GM19372 (cell line): ENCODE measurements around the gene MRPL44.

ENCODE experiments used
- ATAC-seq: cut with Tn5 transposase; IDR thresholded peaks from one replicate; pipeline ENCODE4 v1.9.1; 2021; ENCODE audit warnings: mild to moderate bottlenecking, low read depth, moderate library complexity; ENCODE audit not compliant: unreplicated experiment

Gene MRPL44

GRCh38 chr2:223969856-223970255 lies 12.6 kb downstream of the MRPL44 start:
- ATAC-seq: no peak

DNA sequence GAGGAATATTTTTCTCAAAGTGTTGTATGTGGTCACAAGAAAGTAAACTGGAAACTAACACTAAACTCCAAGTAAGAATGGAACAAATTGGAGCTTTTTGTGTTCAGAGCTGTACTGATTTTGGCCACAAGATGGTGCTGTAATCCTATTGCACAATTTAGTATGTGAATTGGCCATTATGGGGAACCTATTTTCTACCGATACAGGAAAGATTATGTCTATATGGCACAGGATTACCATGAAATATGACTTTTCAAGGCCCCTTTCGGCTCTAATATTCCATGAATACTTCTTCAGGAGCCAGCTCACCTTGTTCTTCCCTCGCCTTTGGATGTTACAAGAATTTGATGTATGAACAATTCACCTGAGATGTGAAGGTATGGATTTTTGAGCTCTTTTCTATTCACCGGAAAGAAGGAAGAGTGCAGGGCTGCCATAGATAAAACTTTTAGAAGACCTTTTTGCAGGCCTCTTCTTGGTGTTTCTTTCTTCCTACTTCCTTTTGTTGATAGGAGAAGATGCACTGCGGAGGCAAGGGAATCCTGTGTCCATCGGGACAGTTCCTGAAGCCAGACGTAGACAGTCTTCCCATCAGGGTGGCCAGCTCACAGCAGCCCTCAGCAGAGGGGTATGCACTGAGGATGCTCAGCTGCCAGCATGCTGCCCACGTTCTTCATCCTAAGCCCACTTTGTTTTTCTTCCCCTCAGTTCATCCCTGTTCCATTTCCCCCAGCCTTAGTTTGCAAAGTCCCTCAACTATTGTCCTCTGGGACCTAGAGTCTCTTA lies 13.3 kb downstream of the MRPL44 start:
- ATAC-seq: no peak

- ATAC-seq: no peak
These were observed 14.5 kb downstream of the MRPL44 start for GRCh38 chr2:223971731-223972130.

GRCh38 chr2:223972656-223973102 lies 15.4 kb downstream of the MRPL44 start:
- no peak for ATAC-seq

DNA sequence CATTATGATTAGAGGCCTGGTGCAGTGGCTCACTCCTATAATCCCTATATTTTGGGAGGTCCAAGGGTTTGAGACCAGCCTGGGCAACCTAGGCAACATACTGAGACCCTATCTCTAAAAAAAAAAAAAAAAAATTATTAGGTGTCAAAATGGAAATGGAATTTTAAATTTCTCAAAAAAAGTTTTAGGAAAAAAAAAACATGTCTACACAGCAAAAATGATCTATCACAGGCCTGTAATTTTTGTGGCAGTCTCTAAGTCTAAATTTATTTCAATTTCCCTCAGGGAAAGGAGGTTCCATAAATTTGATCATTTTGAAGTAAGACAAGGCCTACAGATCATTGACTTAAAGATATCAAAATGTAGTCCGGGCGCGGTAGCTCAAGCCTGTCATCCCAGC lies 16.3 kb downstream of the MRPL44 start:
- no peak for ATAC-seq

GRCh38 chr2:223976635-223977226 lies 19.5 kb downstream of the MRPL44 start:
- no peak for ATAC-seq

DNA sequence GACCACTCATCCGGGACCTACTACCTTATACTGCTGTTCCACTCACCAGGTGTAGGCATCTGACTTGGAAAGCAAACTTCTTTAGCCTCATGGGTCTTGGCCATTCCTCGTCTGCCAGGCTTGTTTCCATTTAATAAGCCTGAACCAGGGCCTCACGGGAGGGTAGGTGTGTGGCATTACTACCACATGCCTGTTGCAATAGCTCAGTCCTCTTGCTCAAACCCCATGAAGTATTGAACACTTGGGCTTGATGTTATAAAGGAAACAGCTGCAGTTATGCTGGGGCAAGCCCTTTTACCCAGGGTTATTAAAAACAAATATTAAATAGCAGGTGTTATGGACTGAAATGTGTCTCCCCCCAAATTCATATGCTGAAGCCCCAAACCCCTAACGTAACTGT lies 21.2 kb downstream of the MRPL44 start:
- ATAC-seq: no peak

DNA sequence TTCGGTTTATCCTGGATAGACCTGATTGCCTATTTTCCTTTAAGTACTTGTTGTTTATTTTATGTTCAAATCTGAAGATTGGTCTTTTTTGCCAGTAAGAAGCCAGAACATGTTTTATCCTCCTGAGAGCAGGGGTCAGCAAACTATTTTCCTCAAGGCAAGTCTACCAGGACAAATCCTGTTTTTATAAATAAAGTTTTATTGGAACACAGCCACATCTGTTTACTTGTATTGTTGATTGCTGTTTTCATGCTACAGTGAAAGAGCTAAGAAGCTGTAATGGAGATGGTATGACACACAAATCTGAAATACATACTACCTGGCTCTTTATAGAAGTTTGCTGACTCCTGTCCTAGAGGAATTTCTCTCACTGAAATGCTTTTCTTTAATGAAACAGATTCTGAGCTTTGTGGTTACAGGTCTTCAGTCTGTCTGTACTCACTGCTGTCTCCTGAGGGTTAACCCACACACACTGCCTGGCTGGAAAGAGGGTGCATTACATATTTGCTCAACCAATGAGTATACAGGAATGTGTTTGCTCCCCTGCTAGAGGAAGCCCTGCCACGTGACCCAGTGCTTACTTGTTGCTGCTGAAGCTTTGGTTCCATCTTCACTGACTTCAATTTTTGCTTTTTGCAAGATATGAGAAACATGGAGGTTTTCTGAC lies 22.6 kb downstream of the MRPL44 start:
- ATAC-seq: no peak

DNA sequence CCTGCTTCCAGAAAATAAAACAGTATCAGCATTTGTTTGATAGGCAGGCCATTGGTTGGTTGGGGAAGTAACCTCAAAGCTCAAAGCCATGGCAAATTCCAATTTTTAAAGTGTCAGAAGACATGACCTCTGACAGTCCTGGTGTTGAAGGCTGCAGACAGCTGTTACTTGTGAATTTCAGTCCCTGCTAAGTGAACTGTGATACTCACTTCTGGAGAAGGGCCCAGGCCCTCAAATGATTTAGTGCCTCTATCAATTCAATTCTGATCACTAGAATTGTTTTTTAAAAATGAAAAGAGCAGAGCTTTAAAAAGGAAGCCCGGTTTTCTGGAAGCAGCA lies 23.1 kb downstream of the MRPL44 start:
- no peak for ATAC-seq

DNA sequence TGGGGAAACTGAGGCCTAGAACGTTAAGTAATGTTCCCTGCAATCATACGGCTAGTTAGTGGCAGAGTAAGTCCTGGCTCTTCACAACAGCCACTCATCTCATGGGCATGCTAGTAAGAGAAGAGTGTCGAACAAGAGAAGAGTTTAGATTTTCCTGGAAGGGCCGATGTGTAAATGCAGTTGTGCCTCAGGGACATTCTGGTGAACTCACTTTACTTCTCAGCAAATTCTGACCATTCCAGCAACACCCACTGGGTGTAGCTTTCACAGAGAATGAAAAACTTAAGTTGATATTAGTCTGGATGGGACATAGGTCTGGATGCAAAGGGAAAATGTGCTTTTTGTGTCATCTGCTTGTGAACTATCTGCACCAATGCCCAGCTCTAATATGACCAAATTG lies 23.5 kb downstream of the MRPL44 start:
- ATAC-seq: no peak

GRCh38 chr2:223981241-223981640 lies 24.0 kb downstream of the MRPL44 start:
- no peak for ATAC-seq

DNA sequence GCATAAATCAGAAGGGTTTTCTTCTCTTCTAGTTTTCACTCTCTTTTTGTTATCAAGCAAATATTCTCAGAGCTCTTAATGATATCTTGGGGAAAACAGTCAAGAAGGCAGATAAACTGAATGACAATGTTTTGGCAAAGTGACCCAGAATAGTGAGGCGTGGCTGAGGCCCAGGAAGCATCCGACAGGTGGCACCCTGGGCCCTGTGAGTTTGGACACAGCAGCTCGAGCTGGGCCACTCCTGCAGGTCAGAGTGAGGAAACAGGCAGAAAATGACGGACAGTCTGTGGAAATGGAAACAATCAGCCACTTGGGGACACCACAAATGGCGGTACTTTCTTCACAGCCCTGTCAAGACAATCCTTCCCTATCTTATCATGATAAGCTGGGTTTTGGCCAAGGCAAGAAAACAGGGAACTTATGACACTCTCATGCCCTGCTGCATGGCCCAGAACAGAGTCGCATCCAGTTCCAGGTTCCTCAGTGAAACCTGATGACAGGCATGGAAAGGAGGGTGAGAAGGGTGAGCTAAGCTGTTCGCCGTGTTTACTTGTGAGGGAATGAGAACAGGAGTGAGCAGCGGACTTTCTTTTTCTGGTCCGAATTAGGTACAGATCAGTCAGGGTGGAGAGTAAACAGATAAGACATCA lies 32.1 kb downstream of the MRPL44 start:
- no peak for ATAC-seq

GRCh38 chr2:223989856-223990232 lies 32.6 kb downstream of the MRPL44 start:
- no peak for ATAC-seq

DNA sequence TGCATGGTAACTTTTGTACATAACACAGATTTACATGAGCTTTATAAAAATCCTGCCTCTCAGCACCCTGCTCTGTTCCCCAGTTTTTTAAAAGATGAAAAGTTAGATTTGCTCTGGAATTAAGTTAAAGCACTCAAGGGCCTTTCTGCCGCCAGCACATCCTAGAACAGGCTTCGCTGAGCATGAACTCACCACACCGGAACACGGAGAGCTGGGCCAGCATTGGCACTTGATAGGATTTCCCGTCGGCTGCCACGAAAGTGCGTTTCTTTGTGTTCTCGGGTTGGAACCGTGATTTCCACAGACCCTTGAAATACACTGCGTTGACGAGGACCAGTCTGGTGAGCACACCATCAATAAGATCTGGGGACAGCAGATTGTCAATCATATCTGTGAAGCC lies 34.3 kb downstream of the MRPL44 start:
- no peak for ATAC-seq

GRCh38 chr2:223993634-223994232 lies 36.5 kb downstream of the MRPL44 start:
- peak; percentile 86 for ATAC-seq

- ATAC-seq: no peak
These were observed 37.4 kb downstream of the MRPL44 start for GRCh38 chr2:223994562-223995162.

DNA sequence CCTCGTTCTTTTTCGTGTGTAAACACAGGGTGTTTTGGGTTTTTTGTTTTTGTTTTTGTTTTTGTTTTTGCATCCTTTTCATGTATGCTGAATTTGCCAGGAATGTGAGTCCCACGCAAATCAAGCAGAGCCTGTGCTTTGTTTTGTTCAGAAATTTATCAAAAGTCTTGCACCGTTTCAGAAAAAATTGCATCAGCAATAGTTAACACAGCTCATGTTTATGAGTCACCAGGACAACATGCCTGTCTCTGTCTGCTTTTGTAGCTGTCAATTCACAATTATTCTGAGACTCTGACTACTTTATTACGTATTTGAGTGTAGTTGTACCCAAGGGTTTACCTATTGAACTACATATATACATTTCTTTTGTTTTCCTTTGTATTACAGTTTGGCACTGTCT lies 38.3 kb downstream of the MRPL44 start:
- no peak for ATAC-seq

GRCh38 chr2:223996391-223996790 lies 39.1 kb downstream of the MRPL44 start:
- no peak for ATAC-seq

DNA sequence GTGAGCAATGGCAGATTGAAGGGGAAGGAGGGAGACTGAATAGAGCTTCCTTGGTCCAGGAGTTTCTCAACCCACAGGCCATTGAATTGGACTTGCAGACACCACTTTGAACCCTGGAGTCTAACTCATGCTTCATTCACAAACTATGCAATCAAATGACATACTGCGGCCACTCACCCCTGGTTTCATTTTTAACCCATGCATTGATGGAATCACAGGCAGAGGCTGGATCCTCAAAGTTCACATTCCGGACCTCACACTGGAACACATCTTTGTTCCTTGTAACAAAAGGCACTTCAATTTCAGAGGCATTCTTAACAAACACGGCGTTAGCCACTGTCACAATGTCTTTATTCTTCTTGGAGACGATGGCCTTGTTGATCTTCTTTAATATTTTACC lies 40.7 kb downstream of the MRPL44 start:
- no peak for ATAC-seq

DNA sequence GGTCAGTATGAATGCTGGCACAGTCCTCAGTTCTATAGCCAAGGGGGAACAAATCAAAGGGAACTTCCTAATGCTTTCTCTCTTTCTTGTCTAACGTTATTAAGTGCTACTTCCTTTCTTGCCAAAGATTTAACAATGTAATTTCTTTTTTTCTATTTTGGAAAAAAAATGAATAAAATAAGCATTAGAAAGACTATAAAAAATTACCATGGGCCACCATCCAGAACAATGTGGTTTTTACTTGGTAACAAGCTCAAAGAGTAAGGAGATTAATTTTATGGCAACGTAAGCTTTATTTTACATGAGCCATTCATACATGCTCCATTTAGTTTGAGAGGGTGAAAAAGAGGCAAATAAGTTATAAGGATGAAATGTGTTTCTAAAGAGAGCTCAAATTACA lies 41.7 kb downstream of the MRPL44 start:
- no peak for ATAC-seq

DNA sequence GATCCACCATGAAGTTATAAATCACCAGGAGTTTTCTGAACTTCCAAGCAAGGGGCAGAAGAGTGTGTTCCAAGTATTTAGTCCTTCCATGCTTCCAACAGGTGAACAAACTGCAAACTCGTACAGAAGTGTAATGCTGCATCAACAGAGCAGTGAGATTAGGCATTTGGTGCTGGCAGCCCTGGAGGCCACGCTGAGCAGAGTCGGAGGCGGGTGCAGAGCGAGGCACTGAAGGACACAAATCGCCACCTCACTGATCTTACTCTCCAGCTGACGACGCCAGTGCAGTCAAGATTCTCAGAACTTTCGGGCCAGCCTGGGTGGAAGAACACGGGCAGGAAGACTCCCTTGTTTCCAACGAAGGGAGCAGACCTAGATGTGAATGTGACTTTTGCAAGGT lies 42.6 kb downstream of the MRPL44 start:
- no peak for ATAC-seq
